ENCODE measurements around the gene MUC6. TPM values are rescaled to one million over a fixed set of nuclear protein-coding genes. Genes with fewer than 3 reads are reported as not detected.

The MUC6 gene
- total RNA-seq, 2 donors from 2014 or later: 13.1 TPM; not detected in 1

- TF ChIP-seq CTCF (IDR thresholded peaks at IDR 0.05): no peak
- Histone ChIP-seq H3K27ac (no peak overlapping the region), H3K4me3 (no peak overlapping the region), H3K27me3 (replicated peaks; ENCODE audit: insufficient read depth) (no peaks in the 10 kb centered on the region), H3K36me3 (no peaks in the 10 kb centered on the region), H3K9me3 (no peaks in the 10 kb centered on the region), H3K4me1 (ENCODE audit: control insufficient read depth in 1 of 2, low read depth in 2 of 2) (no peaks in the 10 kb centered on the region)
- no peak for ATAC-seq (ENCODE audit: insufficient number of reproducible peaks, low FRiP score, low read depth)
- no peak for DNase-seq (ENCODE audit: low spot score)
Measured at GRCh38 chr11:1060410-1060809, 23.9 kb upstream of the MUC6 start.

GRCh38 chr11:1059759-1060158 is 23.2 kb upstream of the MUC6 start:
- H3K9me3 ChIP-seq: no peaks in the 10 kb centered on the region
- no peak for ATAC-seq (ENCODE audit: insufficient number of reproducible peaks, low FRiP score, low read depth)
- no peak for DNase-seq (ENCODE audit: low spot score)
- H3K36me3 ChIP-seq: no peaks in the 10 kb centered on the region
- no peak for TF ChIP-seq CTCF (IDR thresholded peaks at IDR 0.05)
- H3K4me1 ChIP-seq (ENCODE audit: control insufficient read depth in 1 of 2, low read depth in 2 of 2): no peaks in the 10 kb centered on the region
- H3K4me3 ChIP-seq: no peak overlapping the region
- H3K27me3 ChIP-seq (replicated peaks; ENCODE audit: insufficient read depth): no peaks in the 10 kb centered on the region
- H3K27ac ChIP-seq: no peak overlapping the region

GRCh38 chr11:1057806-1058205 is 21.3 kb upstream of the MUC6 start:
- no peak overlapping the region for H3K27ac ChIP-seq
- ATAC-seq (ENCODE audit: insufficient number of reproducible peaks, low FRiP score, low read depth) (no peak), DNase-seq (ENCODE audit: low spot score) (no peak)
- H3K27me3 ChIP-seq (replicated peaks; ENCODE audit: insufficient read depth): no peaks in the 10 kb centered on the region
- no peaks in the 10 kb centered on the region for H3K4me1 ChIP-seq (ENCODE audit: control insufficient read depth in 1 of 2, low read depth in 2 of 2)
- TF ChIP-seq CTCF (IDR thresholded peaks at IDR 0.05): no peak
- no peaks in the 10 kb centered on the region for H3K9me3 ChIP-seq
- H3K36me3 ChIP-seq: no peaks in the 10 kb centered on the region
- H3K4me3 ChIP-seq: no peak overlapping the region

- no peak for ATAC-seq (ENCODE audit: insufficient number of reproducible peaks, low FRiP score, low read depth)
- Histone ChIP-seq H3K36me3 (no peaks in the 10 kb centered on the region), H3K4me3 (no peak overlapping the region), H3K4me1 (ENCODE audit: control insufficient read depth in 1 of 2, low read depth in 2 of 2) (no peaks in the 10 kb centered on the region), H3K27ac (no peak overlapping the region), H3K27me3 (replicated peaks; ENCODE audit: insufficient read depth) (no peaks in the 10 kb centered on the region), H3K9me3 (no peaks in the 10 kb centered on the region)
- no peak for DNase-seq (ENCODE audit: low spot score)
- no peak for TF ChIP-seq CTCF (IDR thresholded peaks at IDR 0.05)
Measured at GRCh38 chr11:1055990-1056771, 19.7 kb upstream of the MUC6 start.

- H3K27me3 ChIP-seq (replicated peaks; ENCODE audit: insufficient read depth): no peaks in the 10 kb centered on the region
- no peak overlapping the region for H3K27ac ChIP-seq
- H3K4me3 ChIP-seq: no peak overlapping the region
- no peak for TF ChIP-seq CTCF (IDR thresholded peaks at IDR 0.05)
- ATAC-seq (ENCODE audit: insufficient number of reproducible peaks, low FRiP score, low read depth): no peak
- no peaks in the 10 kb centered on the region for H3K9me3 ChIP-seq
- no peaks in the 10 kb centered on the region for H3K4me1 ChIP-seq (ENCODE audit: control insufficient read depth in 1 of 2, low read depth in 2 of 2)
- no peak for DNase-seq (ENCODE audit: low spot score)
- no peaks in the 10 kb centered on the region for H3K36me3 ChIP-seq
Measured at GRCh38 chr11:1055109-1055703, 18.7 kb upstream of the MUC6 start.
